HEK293T (cell line): ENCODE results near the gene EFCC1.

ENCODE experiments used
- CTCF ChIA-PET: fragments of 350-600 bp; formaldehyde crosslinking; extraction: SDS; loops from one replicate; lab custom pipeline; 2021; ENCODE audit warnings: antibody characterized with exemption, inconsistent platforms; lab: Yijun Ruan, JAX
- POLR2A ChIA-PET: fragments of 350-600 bp; formaldehyde crosslinking; extraction: SDS; loops from one replicate; lab custom pipeline; 2020; ENCODE audit warnings: antibody characterized with exemption, inconsistent platforms; lab: Yijun Ruan, JAX
- DNase-seq: peaks from one replicate; pipeline ENCODE4 v3.0.0; 2012; ENCODE audit warnings: mixed read lengths; ENCODE audit errors: extremely low spot score
- ARNT ChIP-seq: fragments of 450-650 bp; IDR thresholded peaks from 2 replicates; pipeline ENCODE4 v1.6.1; 2017; ENCODE audit warnings: mild to moderate bottlenecking
- BHLHE40 ChIP-seq: fragments of 450-650 bp; IDR thresholded peaks from 2 replicates; pipeline ENCODE4 v1.6.1; 2016; ENCODE audit warnings: mild to moderate bottlenecking, moderate library complexity, borderline replicate concordance
- CTBP1 ChIP-seq: fragments of 450-650 bp; IDR thresholded peaks from 2 replicates; pipeline ENCODE4 v1.6.1; 2016; ENCODE audit warnings: borderline replicate concordance
- ELF4 ChIP-seq: fragments of 450-650 bp; IDR thresholded peaks from 2 replicates; pipeline ENCODE4 v1.6.1; 2017; ENCODE audit warnings: antibody characterized with exemption
- FOXA1 ChIP-seq: fragments of 450-650 bp; IDR thresholded peaks from 2 replicates; pipeline ENCODE4 v1.6.1; 2016; ENCODE audit warnings: mild to moderate bottlenecking
- FOXK2 ChIP-seq: fragments of 450-650 bp; IDR thresholded peaks from 2 replicates; pipeline ENCODE4 v1.6.1; 2016; ENCODE audit warnings: mild to moderate bottlenecking
- FOXM1 ChIP-seq: fragments of 450-650 bp; IDR thresholded peaks from 2 replicates; pipeline ENCODE4 v1.6.1; 2017; ENCODE audit warnings: mild to moderate bottlenecking, borderline replicate concordance
- HDGF ChIP-seq: fragments of 450-650 bp; IDR thresholded peaks from 2 replicates; pipeline ENCODE4 v1.6.1; 2017; ENCODE audit warnings: antibody characterized with exemption, borderline replicate concordance
- L3MBTL2 ChIP-seq: fragments of 450-650 bp; conservative IDR thresholded peaks from 2 replicates; pipeline ENCODE4 v1.6.1; 2016; ENCODE audit warnings: mild to moderate bottlenecking
- LEF1 ChIP-seq: fragments of 450-650 bp; IDR thresholded peaks from 2 replicates; pipeline ENCODE4 v1.6.1; 2017; ENCODE audit warnings: mild to moderate bottlenecking, borderline replicate concordance
- NFRKB ChIP-seq: fragments of 450-650 bp; IDR thresholded peaks from 2 replicates; pipeline ENCODE4 v1.6.1; 2016; ENCODE audit warnings: mild to moderate bottlenecking, moderate library complexity
- SP1 ChIP-seq: fragments of 450-650 bp; IDR thresholded peaks from 2 replicates; pipeline ENCODE4 v1.6.1; 2017
- SUZ12 ChIP-seq: fragments of 450-650 bp; IDR thresholded peaks from 2 replicates; pipeline ENCODE4 v1.6.1; 2016; ENCODE audit warnings: mild to moderate bottlenecking
- TARDBP ChIP-seq: fragments of 450-650 bp; IDR thresholded peaks from 2 replicates; pipeline ENCODE4 v1.6.1; 2016
- ZNF384 ChIP-seq: fragments of 450-650 bp; IDR thresholded peaks from 2 replicates; pipeline ENCODE4 v1.6.1; 2016
- TF ChIP-seq, protein P1 (sequence below): fragments of 450-650 bp; IDR thresholded peaks from 2 replicates; pipeline ENCODE4 v1.6.1; 2016

EFCC1 gene

DNA sequence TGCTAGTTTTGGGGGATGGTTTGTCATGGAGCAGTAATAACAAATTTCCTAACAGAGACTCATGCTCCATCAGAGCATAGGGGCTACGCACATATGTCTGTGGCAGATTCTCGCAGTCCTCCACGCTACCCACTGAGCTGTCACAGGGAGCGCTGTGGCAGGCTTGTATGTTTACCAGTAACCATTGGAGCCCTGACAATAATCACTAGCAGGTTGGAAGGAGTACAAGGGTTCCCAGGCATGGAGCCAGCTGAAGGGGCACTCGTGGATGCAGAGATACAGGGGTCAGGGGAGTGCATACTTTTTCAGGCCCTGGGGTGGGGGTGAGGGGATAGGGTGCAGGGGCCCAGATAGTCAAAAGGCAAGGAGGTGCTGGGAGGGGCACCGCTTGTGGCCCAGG, 51.6 kb downstream of the EFCC1 start:
- no peak for TF ChIP-seq CTBP1
- no peak for TF ChIP-seq SP1
- TF ChIP-seq TARDBP: no peak
- TF ChIP-seq ELF4: no peak
- TF ChIP-seq, protein P1, sequence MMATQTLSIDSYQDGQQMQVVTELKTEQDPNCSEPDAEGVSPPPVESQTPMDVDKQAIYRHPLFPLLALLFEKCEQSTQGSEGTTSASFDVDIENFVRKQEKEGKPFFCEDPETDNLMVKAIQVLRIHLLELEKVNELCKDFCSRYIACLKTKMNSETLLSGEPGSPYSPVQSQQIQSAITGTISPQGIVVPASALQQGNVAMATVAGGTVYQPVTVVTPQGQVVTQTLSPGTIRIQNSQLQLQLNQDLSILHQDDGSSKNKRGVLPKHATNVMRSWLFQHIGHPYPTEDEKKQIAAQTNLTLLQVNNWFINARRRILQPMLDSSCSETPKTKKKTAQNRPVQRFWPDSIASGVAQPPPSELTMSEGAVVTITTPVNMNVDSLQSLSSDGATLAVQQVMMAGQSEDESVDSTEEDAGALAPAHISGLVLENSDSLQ: no peak
- TF ChIP-seq FOXA1: no peak
- TF ChIP-seq ARNT: no peak
- TF ChIP-seq FOXM1: no peak
- TF ChIP-seq HDGF: no peak
- TF ChIP-seq NFRKB: no peak
- TF ChIP-seq ZNF384: no peak
- TF ChIP-seq BHLHE40: no peak
- TF ChIP-seq L3MBTL2: no peak
- TF ChIP-seq LEF1: no peak
- TF ChIP-seq FOXK2: no peak
- TF ChIP-seq SUZ12: no peak
- no peak for DNase-seq
- CTCF ChIA-PET: interaction anchor here (0.5 to 2.6 kb wide), 7 partner anchors 13 to 290 kb away, joined by 3 to 26 read pairs (median 8); no protein-coding TSS in a partner anchor
- POLR2A ChIA-PET: interaction anchor here (1.7 kb wide), 1 partner anchor 26 kb away, joined by 7 read pairs; no protein-coding TSS in a partner anchor

DNA sequence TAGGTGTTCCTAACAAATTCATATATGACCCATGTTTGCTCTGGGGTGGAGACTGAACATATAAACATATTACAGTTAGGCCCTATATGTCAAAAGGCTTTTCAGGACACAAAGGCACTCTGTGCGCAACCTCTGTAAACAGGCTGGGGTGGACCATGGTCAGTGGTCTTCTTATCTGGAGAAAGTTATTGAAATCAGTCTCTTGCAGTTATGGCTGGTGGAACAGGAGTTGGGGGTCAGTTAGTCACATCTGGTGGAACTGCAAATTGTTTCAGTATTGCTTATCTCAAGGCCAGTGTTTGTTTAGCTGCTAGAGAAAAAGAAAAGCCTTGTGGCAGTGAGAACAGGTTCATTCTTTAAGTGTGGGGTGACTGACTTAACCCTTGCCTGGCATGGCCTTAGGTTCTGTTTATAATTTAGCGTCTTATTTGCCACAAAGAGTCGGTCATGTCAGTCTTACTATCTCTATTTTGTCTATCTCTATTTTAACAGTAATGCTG, 53.6 kb downstream of the EFCC1 start:
- ChIA-PET CTCF (interaction anchor here (0.7 to 1.3 kb wide), 3 partner anchors 18 to 28 kb away, joined by 3 to 4 read pairs (median 3); no protein-coding TSS in a partner anchor), POLR2A (no interaction called here)
- no peak for TF ChIP-seq HDGF
- TF ChIP-seq NFRKB: no peak
- TF ChIP-seq SP1: no peak
- no peak for TF ChIP-seq SUZ12
- no peak for TF ChIP-seq FOXM1
- no peak for TF ChIP-seq LEF1
- TF ChIP-seq, protein P1: no peak
- no peak for TF ChIP-seq CTBP1
- no peak for TF ChIP-seq ARNT
- TF ChIP-seq L3MBTL2: no peak
- no peak for DNase-seq

DNA sequence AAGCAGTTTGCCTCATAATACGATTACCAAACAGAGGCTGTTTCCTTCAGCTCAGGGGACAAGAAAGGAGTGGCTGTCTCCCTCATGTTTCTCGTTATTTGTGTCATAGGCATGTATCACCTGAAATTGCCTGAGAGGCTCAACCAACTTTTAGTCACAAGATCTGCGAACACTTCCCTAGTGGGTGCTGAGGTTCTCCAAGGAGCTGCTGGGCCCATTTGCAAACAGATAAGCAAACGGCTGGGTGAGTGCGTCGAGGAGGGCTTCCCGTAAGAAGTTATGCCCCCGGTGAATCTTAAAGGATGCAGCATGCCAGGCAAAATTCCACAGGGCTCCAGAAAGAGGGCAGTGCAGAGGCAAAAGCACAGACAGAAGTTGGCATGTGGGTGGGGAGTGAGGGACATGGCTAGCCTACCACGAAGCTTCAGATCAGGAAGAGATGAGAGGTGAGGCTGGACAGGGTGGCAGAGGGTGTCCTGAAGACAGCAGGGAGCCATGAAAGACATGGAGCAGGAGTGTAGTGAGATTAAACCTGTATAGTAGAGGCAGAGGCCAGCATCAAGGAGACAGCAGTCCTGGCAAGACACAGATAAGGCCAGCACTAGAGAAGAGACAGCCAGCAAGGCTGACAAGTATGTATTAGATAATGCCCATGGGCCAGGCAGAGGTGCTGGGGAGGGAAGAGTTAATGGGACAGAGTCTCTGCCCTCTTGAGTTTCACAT, 55.5 kb downstream of the EFCC1 start:
- TF ChIP-seq FOXM1 (no peak), SUZ12 (no peak), NFRKB (no peak), L3MBTL2 (no peak), LEF1 (no peak), HDGF (no peak)
- DNase-seq: no peak
- CTCF ChIA-PET: interaction anchor here (0.5 kb wide), 1 partner anchor 32 kb away, joined by 4 read pairs; no protein-coding TSS in a partner anchor
- POLR2A ChIA-PET: no interaction called here

DNA sequence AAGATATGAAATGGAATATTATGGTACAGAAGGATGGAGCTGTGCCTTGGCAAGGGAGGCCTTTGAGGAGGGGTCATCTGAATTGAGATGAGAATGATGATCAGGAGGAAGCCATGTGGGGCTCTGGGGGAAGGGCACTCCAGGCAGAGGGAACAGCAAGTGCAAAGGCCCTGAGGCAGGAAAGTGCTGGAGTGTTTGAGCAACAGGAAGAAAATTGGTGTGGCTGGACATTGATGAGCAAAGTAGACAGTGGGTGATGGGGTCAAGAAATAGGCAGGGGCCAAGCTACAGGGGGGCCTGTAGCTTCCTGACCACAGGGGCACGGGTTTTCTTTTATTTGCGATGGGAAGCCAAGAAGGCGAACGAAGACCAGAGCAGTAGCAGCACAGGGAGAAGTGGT, 56.1 kb downstream of the EFCC1 start:
- TF ChIP-seq SUZ12 (no peak), FOXA1 (no peak), FOXM1 (no peak), LEF1 (no peak), CTBP1 (no peak), BHLHE40 (no peak), FOXK2 (no peak), ZNF384 (no peak)
- DNase-seq: no peak
- ChIA-PET CTCF (interaction anchor here (0.5 kb wide), 1 partner anchor 33 kb away, joined by 4 read pairs; no protein-coding TSS in a partner anchor), POLR2A (no interaction called here)

DNA sequence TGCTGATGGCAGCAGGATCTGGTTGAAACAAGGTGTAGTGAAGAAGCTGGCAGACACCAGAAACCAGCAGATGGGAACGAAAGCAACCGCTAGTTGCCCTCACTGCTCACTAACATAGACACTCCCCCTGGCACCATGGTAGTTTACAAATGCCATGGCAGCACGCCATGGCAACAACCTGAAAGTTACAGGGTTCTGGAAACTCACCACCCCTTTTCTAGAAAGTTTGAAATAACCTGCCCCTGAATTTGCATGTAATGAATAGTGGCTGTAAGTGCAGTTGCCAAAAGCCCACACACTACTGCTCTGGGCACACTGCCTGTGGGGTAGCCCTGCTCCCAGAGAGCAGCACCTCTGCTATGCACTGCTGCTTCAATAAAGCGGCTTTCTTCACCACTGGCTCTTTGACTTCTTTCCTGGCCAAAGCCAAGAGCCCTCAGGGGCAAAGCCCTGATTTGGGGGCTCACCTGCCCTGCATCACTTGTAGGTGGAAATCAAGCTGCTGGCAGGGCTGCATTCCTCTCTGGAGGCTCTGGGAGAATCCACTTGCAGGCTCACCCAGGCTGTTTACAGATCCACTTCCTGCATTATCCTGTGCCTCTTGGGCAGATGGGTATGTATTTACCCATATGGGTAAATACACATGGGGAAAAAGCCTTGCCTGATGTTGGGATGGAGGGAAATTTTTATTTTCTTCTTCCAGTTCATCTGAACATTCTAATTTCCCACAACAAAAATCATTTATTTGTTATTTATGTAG, 57.5 kb downstream of the EFCC1 start:
- ChIA-PET CTCF (no interaction called here), POLR2A (no interaction called here)
- no peak for TF ChIP-seq ELF4
- no peak for TF ChIP-seq SUZ12
- no peak for TF ChIP-seq SP1
- no peak for TF ChIP-seq FOXM1
- no peak for TF ChIP-seq BHLHE40
- TF ChIP-seq ARNT: no peak
- no peak for TF ChIP-seq NFRKB
- no peak for DNase-seq

DNA sequence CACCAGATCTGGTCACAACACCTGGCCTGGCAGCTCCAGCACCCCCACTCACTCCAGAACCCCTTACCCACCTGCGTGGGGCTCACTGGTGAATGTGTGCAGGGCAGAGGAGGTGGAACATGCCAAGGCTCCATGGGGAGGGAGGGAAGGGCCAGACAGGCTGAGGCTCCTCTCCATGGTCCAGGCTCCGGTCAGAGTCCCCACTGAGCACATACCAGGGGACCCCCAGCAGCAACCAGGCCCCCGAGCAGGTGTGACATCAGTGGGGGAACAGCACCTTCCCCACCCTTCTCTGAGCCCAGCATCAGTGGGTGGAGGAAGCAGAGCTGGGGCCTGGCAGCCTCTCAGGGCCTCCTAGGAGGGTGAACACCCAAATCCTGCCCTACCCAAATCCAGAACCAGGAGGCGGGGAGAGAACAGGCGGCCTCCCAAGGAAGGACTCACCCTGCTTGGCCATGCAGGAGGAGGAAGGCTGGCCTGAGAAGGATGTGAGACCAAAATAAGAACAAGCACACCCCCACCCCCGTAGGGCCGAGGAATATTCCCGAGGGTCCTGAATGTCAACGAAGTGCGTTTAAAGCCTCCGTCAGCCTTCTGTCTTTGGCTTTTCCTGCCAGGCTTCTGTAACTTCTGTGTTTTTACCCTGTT, 58.3 kb downstream of the EFCC1 start:
- ChIA-PET CTCF (interaction anchor here (1.0 kb wide), 1 partner anchor 89 kb away, joined by 5 read pairs; no protein-coding TSS in a partner anchor), POLR2A (no interaction called here)
- no peak for DNase-seq
- TF ChIP-seq NFRKB: no peak
- no peak for TF ChIP-seq ARNT
- no peak for TF ChIP-seq LEF1
- TF ChIP-seq L3MBTL2: no peak
- TF ChIP-seq CTBP1: no peak
- TF ChIP-seq, protein P1: no peak
- TF ChIP-seq BHLHE40: no peak
